Breast epithelium (tissue), 3 donors: ENCODE measurements around the gene RC3H2.

Source experiments
- CTCF ChIP-seq, 3 donors: fragments of 450-650 bp; IDR thresholded peaks; one replicate each; pipeline ENCODE4 v1.5.1; 2016 to 2017; ENCODE audit warnings: antibody characterized with exemption in 3 of 3, mild to moderate bottlenecking in 3 of 3, moderate library complexity in 3 of 3
- POLR2A ChIP-seq: fragments of 450-650 bp; IDR thresholded peaks from one replicate; pipeline ENCODE4 v1.6.1; 2016; ENCODE audit warnings: antibody characterized with exemption, mild to moderate bottlenecking, moderate library complexity
- POLR2AphosphoS5 ChIP-seq, 3 donors: sonication (generic); formaldehyde crosslinking; IDR thresholded peaks; one replicate each; pipeline ENCODE4 v1.6.1; 2017; ENCODE audit warnings: antibody characterized with exemption in 3 of 3

GRCh38 chr9:122860319-122861142, 44.6 kb downstream of the RC3H2 start:
- TF ChIP-seq POLR2A = no peak
- no peak for TF ChIP-seq CTCF (IDR thresholded peaks at IDR 0.05)
- TF ChIP-seq POLR2AphosphoS5 (IDR thresholded peaks at IDR 0.05) = no peak
